HG03025 (cell line): ENCODE data around the gene CEP128.

Source experiments
- ATAC-seq: cut with Tn5 transposase; IDR thresholded peaks from one replicate; pipeline ENCODE4 v1.9.1; 2021; ENCODE audit warnings: mild to moderate bottlenecking, moderate library complexity; ENCODE audit not compliant: unreplicated experiment, low FRiP score

The CEP128 gene

DNA sequence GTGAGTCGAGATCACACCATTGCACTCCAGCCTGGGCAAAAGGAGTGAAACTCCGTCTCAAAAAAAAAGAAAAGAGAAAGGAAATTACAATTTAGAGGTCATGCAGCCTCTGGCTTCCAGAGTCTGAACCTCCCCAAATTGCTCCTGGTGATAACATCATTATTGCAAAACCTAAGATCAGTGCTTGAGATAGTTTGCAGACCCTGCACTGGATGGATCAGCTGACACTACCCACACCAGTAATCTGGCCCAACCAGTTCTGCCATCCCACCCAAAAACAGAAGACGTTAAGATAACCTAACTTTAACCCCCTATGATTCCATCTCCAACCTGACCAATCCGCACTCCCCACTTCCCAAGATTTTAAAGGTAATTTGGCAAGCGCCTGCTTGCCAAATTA, 376.5 kb downstream of the CEP128 start:
- no peak for ATAC-seq

DNA sequence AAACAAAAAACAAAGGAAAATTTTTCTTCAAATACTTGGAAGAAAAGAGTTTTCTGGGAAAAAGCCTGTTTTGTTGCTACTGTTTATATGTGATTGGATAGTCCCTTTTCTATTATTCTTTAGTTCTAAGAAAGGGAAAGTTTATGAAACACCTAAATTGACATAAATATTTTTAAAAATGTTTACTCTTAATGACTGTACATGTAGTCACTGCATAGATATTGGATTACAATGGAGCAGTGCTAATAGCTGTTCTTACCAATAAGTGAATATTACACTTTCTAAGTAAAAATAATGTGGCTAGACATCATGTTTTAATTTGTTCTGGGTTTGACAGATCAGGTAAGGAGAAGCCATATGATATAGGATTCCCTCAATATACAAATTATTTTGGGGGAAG, 377.5 kb downstream of the CEP128 start:
- no peak for ATAC-seq

DNA sequence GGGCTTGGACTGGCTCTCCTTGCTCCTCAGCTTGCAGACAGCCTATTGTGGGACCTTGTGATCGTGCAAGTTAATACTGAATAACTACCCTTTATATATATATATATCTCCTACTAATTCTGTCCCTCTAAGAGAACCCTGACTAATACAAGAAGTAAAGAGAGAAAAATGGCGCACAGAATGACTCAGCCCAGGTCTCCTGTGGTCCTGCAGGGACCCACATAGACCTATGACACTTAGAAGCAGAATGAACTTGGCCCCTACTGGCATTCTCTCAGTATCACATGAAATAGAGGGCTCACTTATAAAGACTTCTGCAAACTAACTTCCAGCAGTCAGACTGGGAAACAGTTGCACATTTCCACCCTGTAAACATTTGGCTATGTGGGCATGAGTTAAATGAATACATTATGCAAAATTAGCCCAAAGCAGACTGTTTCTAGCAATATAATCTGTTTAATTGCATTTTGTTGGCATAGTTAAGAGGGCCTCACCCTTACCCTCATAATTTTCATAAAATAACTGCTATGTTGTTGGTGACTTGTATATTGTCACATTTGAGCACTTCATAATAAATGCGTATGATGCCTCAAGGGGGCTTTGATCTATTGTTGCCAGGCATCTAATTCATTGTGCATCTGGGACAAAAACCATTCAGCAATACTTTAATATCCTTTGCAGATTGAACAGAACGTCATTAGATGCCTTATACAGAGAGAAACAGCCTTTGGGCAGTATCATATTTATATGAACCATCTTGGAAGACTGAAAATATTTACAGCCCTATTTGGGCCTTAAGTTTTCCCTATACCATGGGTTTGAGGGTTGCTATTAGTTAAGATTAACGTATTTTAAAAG, 380.5 kb downstream of the CEP128 start:
- ATAC-seq, result peak; percentile 95

DNA sequence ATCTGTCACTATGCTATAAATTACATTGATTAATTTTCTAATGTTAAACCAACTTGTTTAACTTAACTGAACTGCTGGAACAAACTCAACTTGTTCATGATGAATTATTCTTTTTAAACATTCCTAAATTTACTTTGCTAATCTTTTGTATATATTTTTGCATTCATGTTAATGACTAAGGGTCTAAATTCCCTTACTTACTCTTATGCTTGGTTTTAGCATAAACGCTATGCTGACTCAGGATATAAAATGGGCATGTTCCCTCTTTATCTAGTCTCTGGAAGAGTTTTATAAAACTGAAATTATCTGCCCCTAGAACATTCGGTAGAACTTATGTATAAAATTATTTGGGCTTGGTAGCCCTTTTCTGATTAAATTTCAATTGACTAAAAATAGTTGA, 387.4 kb downstream of the CEP128 start:
- ATAC-seq, result no peak

DNA sequence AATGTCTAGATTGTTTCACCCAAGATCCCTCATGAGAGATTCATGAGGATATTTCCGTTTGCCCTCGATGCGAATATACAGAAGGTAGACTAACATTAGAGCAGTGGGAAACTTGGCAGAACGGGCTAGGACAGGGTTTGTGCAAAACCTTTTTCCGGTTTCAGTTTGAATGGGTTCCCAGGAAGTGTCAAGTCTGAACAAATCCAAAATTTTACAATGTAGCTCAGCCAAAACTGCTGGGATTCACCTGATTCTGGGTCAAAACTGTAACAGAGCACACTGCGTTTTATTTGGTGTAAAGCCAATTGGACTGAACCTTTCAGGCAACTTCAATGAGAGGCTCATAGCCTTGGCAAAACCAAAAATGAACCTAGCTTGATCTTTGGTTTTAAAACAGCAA, 392.4 kb downstream of the CEP128 start:
- no peak for ATAC-seq

DNA sequence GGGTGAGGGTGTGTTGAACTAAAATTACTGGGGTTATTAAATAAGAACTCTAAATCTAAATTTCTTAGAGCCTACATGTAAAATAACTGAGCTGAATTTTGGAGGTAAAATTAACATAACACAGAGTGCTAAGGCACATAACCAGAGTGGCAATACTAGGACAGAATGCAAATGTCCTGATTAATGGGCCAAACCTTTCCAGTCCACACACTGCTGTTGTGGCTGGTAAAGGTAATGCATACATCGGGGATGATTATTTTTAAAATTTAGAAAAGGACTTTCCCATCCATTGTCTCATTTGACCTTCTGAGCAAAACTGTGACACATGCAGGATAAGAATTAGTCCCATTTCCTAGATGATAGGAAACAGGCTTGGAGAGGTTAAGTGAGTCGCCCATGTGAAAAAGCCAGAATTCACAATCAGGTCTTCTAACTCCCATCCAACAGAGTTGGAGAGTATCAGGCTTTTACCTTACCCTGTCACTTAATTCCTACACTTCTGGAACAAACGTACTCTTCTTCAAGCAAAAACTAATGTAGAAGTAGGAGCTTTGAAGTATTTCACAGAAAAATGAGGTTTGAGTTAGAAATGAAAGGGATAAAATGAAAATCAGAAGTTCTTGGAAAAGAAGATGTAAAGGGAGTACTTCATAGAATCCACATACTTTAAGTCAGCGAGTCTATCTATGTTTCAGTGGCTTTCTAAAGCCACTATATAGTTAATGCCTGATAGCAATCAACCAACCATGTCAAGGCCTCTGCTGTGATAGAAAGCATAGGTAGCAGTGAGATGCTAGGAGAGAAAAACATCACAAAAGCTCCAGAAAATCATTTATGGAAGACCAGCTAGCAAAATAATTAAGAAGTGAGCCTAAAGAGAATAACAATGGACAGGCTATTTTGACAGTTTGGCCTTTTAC, 395.3 kb downstream of the CEP128 start:
- no peak for ATAC-seq

DNA sequence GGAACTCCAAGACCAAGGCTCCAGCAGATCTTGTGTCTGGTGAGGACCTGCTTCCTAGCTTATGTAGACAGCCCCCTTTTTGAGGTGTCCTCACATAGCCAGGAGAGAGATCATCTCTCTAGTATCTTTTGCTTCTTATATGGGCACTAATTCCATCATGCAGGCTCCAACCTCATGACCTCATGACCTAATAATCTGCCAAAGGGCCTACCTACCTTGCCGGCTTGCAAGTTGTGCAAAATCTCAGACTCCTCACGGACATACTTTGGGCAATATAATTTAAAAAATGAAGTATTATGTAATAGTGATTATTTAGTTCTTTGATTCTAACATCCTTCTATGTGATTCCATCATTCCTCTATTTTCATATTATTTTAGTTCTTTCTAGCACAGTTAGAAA, 397.2 kb downstream of the CEP128 start:
- ATAC-seq, result no peak

DNA sequence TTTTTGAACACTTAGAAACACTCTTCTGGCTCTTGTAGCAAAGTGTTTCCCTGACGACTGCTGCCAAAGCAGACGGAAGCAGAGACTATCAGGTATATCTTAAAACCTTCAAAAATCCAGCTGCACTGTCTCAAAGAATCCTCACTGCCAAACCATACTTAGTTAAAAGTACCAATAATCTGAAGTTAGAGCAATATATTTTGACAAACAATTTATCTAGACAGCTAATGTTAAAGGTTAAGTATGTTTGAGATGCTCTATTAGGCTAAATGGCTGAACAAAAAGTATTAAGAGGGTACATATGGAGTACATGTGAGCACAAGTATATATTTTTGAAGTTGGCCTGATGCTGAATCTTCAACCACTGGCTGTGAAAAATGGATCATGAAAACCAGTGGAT, 398.3 kb downstream of the CEP128 start:
- ATAC-seq, result no peak

DNA sequence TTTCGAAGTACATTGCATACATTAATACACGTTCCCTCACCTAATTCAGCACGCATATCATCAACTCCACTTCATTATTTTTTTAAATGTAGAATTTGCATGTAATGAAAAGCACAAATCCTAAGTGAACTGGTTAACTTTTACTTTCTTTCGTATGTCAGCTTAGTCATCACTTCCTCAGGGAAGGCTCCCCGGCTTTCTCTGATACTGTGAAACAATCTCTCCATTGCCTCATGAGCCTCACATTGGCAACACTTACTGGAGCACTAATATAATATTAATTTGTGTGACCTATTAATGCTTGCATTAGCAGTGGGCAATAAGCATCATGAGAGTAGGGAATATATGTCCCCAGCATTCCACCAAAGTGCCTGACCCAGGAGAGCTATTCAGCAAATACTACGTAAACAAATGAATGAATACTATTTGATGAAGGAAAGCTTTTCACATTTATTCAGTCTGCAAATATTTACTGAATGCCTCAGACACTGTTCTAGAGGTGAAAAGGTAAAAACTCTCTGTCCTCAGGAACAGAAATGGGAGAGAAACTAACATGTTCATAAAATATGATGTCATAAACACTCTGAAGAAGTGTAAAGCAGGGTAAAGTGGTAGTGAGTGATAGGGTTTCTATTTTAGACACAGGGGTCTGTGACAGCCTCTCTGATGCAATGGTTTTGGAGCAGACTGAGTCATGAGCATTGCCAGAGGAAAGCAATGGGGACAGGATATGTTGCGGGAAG, 402.7 kb downstream of the CEP128 start:
- no peak for ATAC-seq

DNA sequence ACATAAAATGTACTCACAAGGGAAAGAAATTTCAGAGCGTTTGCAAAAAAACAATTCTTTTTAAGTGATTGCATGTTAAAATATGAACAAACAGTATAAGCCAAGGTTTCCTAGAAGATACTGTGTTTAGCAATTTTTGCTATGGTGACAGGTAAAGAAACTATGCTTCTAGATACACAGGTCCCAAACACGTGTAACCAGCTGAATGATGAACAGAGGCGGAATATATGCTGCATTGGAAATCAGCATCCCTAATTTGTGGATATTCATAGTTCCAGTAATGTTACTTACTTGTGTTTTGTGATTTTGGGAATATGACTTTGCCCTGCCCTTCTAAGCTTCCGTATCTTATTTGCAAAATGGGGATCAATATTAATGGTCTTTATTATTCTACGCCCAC, 403.9 kb downstream of the CEP128 start:
- no peak for ATAC-seq

DNA sequence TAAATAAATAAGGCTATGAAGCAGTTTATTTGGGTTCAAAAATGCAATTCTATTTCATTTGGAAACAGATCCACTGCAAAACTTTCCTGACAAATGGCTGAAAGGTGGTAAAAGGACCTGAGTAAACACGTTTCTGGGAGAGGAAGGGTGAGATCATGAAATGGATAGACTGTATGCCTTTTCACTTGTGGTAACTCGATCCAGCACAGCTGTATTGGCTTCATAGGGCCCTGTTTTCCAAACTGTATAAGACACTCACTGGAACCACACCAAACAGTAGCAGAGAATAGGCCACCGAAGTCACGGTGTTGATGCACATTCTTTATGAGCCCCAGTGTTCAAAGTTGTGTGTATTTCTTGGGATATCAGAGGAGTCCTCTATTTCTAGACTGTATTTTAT, 405.1 kb downstream of the CEP128 start:
- no peak for ATAC-seq

DNA sequence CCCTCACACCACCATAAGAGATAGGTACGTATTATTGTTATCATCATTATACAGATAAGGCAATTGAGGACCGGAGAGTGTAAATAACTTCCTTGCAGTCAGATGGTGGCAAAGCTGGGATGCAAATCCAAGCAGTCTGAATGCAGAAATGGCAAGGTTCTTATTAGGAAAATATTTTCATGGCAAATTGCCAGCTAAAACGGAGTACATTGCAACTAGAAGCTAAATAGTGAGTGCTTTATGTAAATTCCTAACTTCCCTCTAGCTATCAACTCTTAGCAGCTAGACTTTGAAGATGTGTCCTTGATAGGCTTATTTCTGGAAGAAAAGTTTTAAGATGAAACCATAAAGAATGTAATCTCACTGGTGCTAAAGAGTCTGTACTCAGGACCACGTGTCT, 406.4 kb downstream of the CEP128 start:
- no peak for ATAC-seq

DNA sequence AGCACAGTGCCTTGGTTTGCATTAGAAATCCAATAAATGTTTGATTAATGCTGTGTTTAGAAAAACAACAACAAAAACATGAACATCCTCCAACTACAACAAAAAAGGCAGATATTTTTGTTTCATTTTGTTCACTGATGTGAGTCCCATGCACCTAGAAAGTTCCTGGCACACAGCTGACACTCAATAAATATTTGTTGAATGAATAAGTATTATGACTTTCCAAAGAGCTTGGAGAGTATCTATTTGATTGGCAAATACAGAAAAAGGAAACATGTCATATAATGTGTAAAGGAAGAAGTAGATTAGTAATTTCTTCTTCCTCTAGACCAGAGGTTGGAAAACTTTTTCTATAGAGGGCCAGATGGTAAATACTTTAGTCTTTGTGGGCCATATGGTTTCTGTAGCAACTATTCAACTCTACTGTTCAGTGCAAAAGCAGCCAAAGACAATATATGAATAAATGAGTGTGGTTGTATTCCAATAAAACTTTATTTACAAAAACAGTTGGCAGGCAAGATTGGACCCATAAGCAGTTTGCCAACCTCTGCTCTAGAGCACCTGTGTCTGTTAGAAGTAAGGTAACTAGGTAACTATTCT, 417.9 kb downstream of the CEP128 start:
- ATAC-seq, result no peak

DNA sequence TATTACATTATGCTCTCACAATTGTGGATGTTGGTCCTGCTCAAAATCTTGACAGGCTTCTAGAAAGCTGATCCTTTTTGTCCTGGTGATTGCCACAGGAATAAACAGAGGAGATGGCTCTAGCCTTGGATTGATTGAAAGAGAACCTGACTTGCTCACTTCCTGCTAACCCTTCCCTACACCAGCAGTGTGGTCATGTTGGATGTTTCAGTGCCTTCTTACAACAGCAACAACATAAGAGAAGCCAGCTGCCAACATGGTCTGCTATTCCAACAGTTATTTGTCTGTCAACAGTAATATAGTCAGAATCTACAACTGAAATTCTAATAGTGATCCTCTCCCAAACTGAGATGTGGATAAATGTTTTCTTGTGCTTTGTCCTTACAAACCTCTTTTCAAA, 418.6 kb downstream of the CEP128 start:
- no peak for ATAC-seq

DNA sequence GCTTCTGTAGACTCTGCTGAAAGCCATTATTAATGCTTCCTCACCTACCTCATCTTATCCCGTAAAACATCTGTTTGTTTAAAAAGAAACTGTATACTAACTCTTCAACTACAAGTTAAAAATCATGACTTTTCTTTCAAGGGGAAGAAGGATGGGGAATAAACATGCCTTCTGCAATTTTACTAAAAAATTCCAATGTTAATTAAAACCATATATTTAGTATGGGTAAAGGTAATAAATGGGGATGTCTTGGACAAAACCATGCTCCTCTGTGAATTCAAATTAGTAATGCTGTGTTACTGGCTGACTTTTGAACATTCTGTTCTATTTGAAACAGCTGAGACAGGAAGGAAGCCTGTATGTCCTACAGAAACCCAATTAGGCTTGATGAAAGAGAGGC, 419.1 kb downstream of the CEP128 start:
- ATAC-seq, result no peak

DNA sequence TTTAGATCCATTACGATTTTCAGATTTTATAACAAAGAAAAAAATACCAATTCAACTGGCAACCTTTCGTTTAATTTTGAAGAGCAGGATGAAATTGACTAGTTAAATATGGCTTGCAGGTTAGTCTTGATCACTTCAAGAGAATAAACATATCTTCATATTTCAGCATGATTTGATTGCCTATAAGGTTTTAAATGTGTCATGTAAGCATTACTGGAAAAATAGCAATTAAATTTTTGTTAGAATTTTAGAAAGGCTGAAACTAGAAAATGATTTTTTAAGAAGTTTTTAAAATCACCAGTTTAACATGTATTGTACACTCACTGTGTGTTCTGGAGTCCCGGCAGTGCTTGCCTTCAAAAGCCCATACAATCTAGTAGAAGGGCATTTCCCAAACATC, 420.1 kb downstream of the CEP128 start:
- ATAC-seq, result no peak

DNA sequence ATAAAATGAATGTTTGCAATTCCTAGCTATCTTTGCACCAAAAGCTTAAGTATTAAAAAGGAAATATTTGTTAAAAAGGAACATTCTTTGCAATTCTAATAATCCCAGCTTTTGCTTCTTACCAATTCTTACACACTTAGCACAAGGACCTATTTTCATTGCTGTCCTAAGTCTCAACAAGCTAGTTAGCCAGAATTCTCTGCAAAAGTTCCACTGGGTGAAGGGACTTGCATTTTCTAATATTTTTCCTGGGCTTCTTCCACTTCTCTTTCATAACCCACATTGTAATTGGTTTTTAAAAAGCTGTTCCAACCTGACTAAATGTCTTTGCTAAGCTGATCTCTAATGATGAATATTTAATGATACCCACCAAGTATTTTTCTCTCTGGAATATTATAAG, 422.5 kb downstream of the CEP128 start:
- ATAC-seq, result no peak

DNA sequence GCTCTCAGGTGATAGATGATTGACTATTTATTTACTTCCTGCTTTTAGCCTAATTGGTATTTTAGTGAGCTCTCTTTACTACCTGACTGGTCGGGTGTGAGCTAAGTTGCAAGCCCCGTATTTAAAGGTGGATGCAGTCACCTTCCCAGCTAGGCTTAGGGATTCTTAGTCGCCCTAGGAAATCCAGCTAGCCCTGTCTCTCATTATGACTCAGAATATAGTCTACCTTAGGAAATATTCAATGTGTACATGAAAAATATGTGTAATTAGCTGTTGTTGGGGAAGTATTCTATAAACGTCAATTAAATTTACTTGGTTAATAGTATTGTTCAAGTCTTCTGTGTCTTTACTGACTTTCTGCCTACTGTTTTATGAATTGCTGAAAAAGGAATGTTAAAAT, 423.4 kb downstream of the CEP128 start:
- ATAC-seq, result no peak

DNA sequence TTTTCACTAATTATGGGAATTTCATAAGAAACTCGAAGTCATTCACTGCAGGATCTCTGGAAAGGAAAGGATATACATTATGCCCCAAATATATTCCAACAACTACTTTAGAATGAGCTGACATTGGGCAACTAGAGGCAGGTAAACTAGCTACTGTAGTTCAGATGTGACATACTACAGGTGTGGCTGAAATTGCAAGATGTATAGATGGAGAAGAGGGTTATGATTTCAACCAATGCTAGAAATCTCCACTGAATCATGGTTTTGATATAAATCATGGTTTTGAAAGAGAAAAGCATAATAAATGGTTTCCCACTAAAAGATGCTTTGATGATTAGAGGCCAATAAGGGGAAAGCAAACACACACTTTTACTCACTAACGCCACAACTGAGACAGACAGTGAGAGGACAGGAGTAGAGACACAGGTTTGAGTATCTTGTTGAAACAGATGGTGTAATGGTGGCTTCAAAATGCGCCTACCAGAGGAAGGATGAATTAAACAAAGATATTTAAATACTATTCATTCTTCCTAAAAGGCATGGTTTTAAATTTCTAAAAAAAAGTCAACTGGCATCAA, 434.2 kb downstream of the CEP128 start:
- ATAC-seq, result no peak

DNA sequence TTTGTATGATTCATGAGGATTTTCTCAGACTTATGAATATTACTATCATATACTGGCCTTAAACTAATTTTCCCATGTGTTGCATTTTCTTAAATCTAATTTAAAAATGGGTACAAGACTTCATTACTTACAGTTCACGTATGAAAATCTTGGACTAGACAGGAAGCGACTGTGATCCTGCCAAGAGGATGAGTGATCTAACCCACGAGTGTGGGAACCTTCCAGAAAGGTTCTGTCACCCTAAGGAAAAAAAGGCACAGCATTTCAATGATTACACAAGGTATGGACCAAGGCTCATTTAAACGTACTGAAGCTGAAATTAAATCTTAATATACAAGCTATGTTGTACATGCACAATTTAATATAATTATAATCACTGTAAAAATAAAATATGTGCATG, 436.8 kb downstream of the CEP128 start:
- ATAC-seq, result no peak
